Transverse colon (tissue), 3 donors: ENCODE measurements around the gene NCKAP5L.

Source experiments
- CTCF ChIP-seq, 5 experiments: fragments of 200-600 bp in 3 of 5; fragments of 450-650 bp in 2 of 5; sonication (generic) in 3 of 5; IDR thresholded peaks; 1 replicate in 2 of 5; 2 replicates in 3 of 5; pipeline ENCODE4 v1.5.1; 2016 to 2017; ENCODE audit warnings: antibody characterized with exemption in 5 of 5, inconsistent platforms in 3 of 5, mild to moderate bottlenecking in 2 of 5, moderate library complexity in 1 of 5
- POLR2A ChIP-seq: fragments of 450-650 bp; IDR thresholded peaks from one replicate; pipeline ENCODE4 v1.6.1; 2016; ENCODE audit warnings: antibody characterized with exemption, mild to moderate bottlenecking, moderate library complexity

- TF ChIP-seq POLR2A (no peak), CTCF (IDR thresholded peaks at IDR 0.05) (no peak)
Observed at GRCh38 chr12:49783917-49784676, 44.1 kb downstream of the NCKAP5L start.
